NCI-H1694 treated with DMSO at 0.1 percent for 48 hours (cell line): ENCODE measurements around the gene P2RY6.

Experiments
- DNase-seq: peaks from one replicate; lab custom pipeline; 2025; lab: John Stamatoyannopoulos, UW

P2RY6 gene

GRCh38 chr11:73277467-73277866, 5.3 kb downstream of the P2RY6 start:
- DNase-seq, result no peak

DNA sequence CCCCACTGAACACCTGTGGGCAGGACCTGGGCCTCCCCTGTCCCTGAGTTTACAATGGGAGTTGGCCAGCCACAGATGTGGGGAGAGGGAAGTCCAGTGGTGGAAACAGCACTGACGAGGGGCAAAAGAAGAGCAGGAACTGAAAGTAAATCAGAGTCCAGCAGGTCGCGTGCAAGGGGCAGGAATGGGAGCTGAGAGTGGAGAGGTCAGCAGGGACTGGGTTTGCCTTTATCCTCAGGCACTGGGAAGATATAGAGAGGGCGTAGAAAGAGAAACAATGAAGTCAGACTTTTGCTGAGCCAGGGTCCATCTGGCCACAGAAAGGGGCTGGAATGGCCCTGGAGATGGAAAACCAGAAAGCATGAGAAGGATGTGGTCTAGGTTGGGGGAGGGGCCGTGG, 8.5 kb downstream of the P2RY6 start:
- no peak for DNase-seq

GRCh38 chr11:73281201-73281741, 9.1 kb downstream of the P2RY6 start:
- DNase-seq, result no peak

GRCh38 chr11:73281796-73282660, 9.9 kb downstream of the P2RY6 start:
- no peak for DNase-seq

DNA sequence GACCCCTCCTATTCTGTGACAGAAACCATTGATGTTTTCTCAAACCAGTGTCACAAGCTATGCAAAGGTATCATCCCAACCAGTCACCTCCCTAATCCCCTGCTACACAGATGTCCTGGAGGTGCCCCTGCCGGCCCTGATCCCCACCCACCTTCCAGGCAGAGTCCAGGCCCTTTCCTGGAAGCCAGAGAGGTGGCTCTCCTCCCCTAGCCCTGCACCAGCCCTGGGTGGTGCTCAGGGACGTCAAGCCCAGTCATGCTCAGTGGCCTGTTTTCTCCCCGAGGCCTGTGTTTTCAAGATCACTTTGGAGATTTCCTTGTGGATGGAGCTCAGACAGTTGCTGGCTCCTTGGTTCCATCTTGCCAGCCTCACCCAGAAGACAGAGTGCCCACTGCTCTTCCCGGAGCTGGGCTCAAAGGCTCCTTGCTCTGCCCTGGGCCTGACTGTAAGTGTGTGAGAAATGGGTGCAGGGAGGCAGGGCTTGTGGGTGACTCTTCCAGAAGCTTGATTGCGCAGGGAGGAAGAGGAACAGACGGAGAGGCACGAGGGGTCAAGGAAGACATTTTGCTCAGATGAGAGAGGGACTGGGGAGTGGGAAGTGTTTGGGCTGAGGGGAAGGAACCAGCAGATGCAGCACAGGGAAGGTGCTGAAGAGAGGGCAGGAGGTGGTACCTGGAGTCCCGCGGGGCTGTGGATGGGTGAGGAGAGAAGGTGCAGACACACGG, 11.3 kb downstream of the P2RY6 start:
- DNase-seq, result no peak

DNA sequence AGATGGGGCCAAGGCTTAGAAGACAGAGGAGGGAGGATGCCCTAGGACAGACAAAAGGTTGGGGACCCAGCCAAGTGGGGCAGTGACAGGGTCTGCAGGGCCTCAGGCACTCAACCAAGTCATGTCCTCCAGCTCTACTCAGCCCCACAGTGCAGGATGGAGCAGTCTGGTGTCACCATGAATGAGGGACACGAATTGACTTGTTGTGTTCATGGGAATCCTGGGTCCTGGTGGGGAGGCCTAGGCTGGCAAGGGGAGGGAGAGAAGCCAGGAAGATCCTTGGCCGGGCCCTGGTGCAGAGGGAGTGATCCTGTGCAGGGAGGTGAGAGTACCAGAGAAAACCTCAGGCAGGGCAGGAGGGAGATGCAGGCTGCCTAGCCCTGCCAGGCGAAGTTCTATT, 12.0 kb downstream of the P2RY6 start:
- DNase-seq, result no peak

- DNase-seq, result no peak
These were observed 13.6 kb downstream of the P2RY6 start for GRCh38 chr11:73285721-73286120.

GRCh38 chr11:73286240-73286810, 14.2 kb downstream of the P2RY6 start:
- no peak for DNase-seq

GRCh38 chr11:73287400-73288101, 15.4 kb downstream of the P2RY6 start:
- DNase-seq, result no peak

- DNase-seq, result no peak
These were observed 16.2 kb downstream of the P2RY6 start for GRCh38 chr11:73288192-73288872.

GRCh38 chr11:73288873-73289707, 17.0 kb downstream of the P2RY6 start:
- DNase-seq, result peak; percentile 39

DNA sequence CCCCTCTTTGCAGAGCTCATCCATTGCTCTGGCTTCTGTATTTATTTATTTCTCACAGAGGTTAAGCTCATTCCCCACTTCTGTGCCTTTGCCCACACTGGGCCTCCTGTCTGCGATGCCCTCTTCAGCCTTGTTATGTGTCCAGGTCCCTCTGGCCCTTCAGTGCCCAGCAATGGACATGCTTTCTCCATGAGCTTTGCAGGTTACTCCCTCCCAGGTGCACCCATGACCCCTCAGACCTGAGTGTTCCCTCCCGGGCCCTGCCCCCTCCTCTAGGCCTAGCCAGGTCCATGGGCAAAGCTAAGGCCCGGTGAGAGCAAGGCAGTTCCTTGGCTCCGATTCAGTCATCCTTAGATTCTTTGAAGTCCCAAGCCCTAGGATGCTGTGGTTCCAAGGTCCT, 18.4 kb downstream of the P2RY6 start:
- no peak for DNase-seq

DNA sequence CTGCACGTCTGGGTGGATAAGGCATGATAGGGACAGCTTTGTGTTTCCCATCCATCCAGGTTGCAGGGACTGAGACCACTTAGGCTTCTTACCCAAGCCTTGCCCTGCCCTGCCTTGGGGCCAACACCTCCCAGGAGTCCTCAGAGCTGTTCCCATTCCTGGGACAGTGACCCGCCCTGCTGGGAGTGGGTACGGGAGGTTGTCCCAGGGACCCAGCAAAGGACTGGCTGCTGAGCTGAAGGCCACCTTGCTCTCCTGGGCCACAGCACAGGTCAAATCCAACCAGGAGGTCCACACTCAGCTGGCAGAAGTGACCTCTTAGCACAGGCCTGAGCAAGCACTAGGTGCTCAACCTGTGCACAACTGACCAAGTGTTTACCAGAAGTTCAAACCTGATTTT, 19.1 kb downstream of the P2RY6 start:
- no peak for DNase-seq

DNA sequence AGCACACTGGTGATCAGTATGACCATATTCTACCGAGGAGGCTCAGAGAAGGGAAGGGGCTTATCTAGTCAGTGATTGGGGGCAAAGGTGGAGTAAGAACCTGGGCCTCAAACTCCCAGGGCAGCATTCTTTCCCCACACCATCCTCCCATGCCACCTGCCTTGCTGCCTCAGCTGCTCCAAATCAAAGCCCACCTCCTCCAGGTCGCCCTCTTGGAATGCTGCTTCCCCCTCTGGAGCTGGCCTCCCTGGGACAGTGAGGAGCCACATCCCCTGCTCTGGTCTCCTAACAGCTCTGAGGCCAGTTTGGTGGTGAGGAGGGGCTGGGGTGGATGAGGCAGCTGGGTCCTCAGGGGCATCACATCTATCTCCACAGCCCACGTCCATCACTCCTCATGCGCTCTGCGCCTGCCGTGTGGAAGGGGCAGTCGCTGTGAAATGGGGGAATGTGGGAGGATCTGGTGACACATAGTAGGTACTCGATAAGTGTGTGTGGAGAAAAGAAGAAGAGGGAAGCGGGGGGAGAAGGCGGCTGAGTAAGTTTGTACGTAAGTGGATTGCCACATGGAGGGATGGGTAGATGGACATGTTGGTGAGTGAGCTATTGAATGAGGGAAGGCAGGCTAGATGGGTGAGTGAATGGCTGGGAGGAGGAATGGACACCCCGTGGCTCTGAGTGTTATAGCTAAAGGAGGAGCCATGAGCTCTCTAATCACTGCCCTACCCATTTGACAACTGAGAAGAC, 19.8 kb downstream of the P2RY6 start:
- DNase-seq, result no peak

- no peak for DNase-seq
These were observed 20.4 kb downstream of the P2RY6 start for GRCh38 chr11:73292525-73292894.

GRCh38 chr11:73293356-73293936, 21.3 kb downstream of the P2RY6 start:
- DNase-seq, result no peak

- DNase-seq, result no peak
These were observed 22.5 kb downstream of the P2RY6 start for GRCh38 chr11:73294604-73295003.

GRCh38 chr11:73295241-73295995, 23.3 kb downstream of the P2RY6 start:
- peak; percentile 24 for DNase-seq

DNA sequence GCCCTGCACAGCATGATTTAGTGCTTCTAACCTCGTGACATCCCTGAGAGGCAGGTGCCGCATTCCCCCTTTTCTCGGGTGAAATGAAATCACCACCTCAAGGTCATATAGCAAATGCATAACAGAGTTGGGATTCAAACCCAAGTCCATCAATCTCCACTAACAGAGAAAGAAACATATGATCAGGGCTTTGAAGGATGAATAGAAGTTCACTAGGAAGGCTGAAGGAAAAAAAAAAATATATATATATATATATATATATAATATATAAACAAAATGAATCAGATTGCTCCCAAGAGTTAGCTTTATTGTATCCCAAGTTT, 23.8 kb downstream of the P2RY6 start:
- no peak for DNase-seq
